Retina (tissue), 1 donor: ENCODE data around the gene ZNF418.
"Not testable (repeated sequence)": the region's sequence is repeated elsewhere in the genome, so short reads cannot be mapped to it uniquely, and the experiment has no call there.

ENCODE experiments used
- DNase-seq: peaks from one replicate; pipeline ENCODE4 v3.0.0-alpha.2; 2016

The ZNF418 gene

DNA sequence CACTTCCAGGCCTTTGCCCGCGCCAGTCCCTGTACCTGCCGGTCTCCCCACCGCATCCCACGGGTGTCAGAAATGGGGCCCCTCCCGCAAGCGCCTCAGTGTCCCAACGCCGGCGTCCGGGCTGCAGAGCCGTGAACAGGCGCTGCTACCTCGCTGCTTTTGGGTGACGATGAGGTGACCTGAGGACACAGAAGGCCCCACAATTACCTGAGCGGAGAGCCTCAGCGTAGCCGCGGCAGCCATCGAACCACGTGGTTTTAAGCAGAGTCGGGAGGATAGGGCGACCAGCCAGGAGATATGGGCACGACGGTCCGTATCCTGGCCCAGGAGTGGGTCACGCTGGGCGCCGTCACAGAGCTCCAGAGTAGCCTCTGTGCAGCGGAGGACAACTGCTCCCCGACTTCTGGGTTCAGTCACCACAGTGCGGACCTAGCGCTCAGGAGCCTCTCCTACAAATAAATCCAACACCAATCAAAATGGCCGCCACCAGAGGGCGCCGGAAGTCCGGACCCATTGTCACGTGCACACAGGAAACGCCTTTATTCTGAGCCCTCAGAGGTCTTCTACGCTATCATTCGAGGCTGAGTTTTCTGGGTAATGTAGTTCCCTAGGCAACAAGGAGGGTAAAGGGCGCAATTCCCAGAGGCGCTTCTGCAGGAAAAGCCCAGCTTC lies 46.5 kb downstream of the ZNF418 start, which contains the start of gene ZNF814:
ZNF814 (minus strand) TSS at position 478 of the 672 bp plus-strand sequence; CDS start at position 243, 235 bp downstream.
- DNase-seq = peak; percentile 96

DNA sequence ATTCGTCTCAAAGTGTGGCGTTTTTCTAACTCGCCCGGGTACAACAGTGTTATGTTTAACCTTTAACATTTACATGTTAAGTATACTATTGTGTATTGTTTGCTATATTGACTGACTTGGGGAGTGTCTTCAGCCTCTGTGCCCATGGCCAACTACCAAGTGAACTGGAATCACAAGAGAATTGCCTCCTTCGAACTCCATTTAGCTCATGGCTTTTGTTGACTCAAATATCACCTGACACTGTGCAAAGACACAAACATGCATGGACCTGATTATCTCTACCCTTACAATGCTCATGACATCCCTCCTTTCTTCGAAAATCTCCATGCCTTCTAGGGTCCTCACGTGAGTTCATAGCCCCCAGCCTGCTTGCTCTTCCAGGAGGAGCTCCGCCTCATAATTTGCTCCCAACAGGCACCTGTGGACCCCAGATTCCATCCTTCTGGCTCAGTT lies 47.1 kb downstream of the ZNF418 start:
- no peak for DNase-seq

DNA sequence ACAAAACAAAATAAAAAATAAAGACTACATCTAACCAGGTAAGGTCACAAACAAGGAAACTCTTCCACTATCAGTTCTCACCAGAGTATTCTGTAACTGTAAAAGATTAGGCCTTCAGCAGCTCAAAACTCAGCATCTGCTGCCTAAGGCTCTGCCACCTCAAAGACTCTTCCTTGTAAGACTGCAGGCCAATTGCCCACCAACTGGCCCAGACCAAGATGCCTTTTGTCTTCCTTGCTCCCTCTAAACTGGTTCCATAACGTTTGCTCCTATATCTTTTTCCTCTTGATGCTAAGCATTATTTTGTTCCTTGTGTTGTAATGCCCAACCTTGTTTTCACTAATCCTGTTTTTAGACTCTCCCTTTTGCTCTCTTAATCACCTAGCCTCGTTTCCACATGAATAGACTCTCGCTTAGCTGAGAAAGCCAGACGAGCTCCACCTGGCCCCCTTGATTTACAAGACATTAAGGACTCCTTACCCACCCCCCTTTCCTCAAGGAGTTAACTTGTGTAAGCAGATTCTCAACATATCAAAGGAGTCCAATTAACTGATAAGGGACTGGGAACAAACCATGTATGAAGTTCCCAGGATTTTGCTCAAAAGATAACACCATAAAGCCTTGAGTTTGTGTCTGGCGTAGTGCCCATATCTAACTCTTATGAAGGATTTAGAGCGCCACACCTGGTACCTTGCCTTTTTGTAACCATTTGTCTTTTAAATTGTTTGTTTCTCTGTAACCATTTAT lies 47.8 kb downstream of the ZNF418 start:
- no peak for DNase-seq

DNA sequence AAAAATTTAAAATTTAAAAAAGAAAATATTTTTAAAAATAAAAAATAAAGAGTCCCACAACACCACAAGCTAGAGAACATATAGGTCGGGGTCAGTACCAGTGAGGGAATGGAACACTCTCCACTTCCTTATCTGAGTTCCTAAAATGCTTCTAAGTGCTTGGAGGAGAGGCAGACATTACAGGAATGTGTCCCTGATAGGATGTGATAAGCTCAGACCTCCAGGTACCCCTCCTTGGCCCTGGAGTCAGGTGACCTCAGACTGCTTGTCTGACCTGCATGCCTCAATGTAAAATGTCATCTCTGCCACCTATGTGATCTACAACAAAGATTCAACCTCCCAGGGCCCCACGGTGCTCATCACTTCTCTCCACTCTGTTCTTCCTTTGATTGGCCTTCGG lies 49.2 kb downstream of the ZNF418 start:
- no peak for DNase-seq

DNA sequence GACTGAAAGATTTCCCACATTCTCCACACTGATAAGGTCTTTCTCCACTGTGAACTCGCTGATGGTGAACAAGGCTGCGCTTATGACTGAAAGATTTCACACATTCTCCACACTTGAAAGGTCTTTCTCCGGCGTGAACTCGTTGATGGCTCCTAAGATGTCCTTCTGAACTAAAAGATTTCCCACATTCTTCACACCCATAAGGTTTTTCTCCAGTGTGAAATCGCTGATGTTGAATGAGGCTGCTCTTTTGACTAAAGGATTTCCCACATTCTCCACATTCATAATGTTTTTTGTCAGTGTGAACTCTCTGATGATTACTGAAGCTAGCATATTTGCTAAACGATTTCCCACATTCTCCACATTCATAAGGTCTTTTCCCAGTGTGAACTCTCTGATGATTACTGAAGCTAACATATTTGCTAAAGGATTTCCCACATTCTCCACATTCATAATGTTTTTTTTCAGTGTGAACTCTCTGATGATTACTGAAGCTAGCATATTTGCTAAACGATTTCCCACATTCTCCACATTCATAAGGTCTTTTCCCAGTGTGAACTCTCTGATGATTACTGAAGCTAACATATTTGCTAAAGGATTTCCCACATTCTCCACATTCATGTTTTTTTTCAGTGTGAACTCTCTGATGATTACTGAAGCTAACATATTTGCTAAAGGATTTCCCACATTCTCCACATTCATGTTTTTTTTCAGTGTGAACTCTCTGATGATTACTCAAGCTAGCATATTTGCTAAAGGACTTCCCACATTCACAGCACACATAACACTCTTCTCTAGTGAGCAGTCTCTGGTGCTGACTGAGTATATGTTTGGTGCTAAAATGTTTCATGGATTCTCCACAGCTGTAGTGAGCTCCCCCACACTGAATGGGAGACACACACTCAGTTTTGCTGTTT lies 61.1 kb downstream of the ZNF418 start:
- DNase-seq = not testable (repeated sequence)

DNA sequence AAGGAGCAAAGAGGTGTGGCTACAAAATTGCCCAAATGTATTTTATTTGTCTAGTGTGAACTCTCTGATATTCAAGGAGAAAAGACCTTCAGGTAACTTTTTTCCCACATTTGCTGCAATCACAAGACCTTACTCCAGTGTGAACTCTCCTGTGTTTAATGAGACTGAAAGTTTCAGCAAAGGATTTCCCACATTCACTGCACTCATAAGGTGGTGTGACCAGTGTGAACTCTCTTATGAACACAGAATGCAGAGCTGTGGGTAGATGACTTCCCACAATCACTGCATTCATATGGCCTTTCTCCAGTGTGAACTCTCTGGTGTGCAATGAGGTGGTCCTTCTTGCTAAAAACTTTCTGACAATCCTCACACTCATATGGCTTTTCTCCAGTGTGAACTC lies 62.8 kb downstream of the ZNF418 start:
- DNase-seq = no peak
